PFSK-1 (cell line): ENCODE data around the gene FGFR4.

Source experiments
- POLR2AphosphoS5 ChIP-seq: IDR thresholded peaks from 2 replicates; pipeline ENCODE4 v1.6.1; 2012; ENCODE audit warnings: low read depth, mild to moderate bottlenecking, control low read depth, low read length, moderate library complexity
- REST ChIP-seq, 2 experiments: IDR thresholded peaks; 2 replicates each; pipeline versions ENCODE4 v1.6.1 to v1.8.0; 2011 to 2012; ENCODE audit warnings: low read depth in 2 of 2, low read length in 2 of 2, control low read depth in 1 of 2, inconsistent platforms in 1 of 2, mild to moderate bottlenecking in 1 of 2, moderate library complexity in 1 of 2; ENCODE audit not compliant: insufficient read depth in 1 of 2
- TAF1 ChIP-seq: IDR thresholded peaks from 2 replicates; pipeline ENCODE4 v1.6.1; 2012; ENCODE audit warnings: low read length, control low read depth, borderline replicate concordance; ENCODE audit not compliant: insufficient read depth

- no peak for TF ChIP-seq POLR2AphosphoS5
- no peak for TF ChIP-seq TAF1
- no peak for TF ChIP-seq REST (IDR thresholded peaks at IDR 0.05; ENCODE audit: insufficient read depth in 1 of 2, low read depth in 2 of 2, low read length in 2 of 2)
These were observed 44.8 kb upstream of the FGFR4 start for GRCh38 chr5:177041936-177042335.
